ENCODE measurements around the gene TAF12. TPM values are rescaled to one million over a fixed set of nuclear protein-coding genes. Genes with fewer than 3 reads are reported as not detected.

TAF12 gene
- total and polyA plus RNA-seq, 10 of the 15 experiments (the other 5 are each of a cell fraction or from before 2014, with no cell fraction given), result 18.3 to 43.3 (median 28.6) TPM

- TF ChIP-seq, protein P1, sequence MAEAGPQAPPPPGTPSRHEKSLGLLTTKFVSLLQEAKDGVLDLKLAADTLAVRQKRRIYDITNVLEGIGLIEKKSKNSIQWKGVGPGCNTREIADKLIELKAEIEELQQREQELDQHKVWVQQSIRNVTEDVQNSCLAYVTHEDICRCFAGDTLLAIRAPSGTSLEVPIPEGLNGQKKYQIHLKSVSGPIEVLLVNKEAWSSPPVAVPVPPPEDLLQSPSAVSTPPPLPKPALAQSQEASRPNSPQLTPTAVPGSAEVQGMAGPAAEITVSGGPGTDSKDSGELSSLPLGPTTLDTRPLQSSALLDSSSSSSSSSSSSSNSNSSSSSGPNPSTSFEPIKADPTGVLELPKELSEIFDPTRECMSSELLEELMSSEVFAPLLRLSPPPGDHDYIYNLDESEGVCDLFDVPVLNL (IDR thresholded peaks at IDR 0.05; ENCODE audit: low read depth, low read length), result no peak
- TF ChIP-seq ZNF217 (IDR thresholded peaks at IDR 0.05), result 0 out of 2 replicates have a peak, but pooled peaks have one; percentile 38
- TF ChIP-seq, protein P2, sequence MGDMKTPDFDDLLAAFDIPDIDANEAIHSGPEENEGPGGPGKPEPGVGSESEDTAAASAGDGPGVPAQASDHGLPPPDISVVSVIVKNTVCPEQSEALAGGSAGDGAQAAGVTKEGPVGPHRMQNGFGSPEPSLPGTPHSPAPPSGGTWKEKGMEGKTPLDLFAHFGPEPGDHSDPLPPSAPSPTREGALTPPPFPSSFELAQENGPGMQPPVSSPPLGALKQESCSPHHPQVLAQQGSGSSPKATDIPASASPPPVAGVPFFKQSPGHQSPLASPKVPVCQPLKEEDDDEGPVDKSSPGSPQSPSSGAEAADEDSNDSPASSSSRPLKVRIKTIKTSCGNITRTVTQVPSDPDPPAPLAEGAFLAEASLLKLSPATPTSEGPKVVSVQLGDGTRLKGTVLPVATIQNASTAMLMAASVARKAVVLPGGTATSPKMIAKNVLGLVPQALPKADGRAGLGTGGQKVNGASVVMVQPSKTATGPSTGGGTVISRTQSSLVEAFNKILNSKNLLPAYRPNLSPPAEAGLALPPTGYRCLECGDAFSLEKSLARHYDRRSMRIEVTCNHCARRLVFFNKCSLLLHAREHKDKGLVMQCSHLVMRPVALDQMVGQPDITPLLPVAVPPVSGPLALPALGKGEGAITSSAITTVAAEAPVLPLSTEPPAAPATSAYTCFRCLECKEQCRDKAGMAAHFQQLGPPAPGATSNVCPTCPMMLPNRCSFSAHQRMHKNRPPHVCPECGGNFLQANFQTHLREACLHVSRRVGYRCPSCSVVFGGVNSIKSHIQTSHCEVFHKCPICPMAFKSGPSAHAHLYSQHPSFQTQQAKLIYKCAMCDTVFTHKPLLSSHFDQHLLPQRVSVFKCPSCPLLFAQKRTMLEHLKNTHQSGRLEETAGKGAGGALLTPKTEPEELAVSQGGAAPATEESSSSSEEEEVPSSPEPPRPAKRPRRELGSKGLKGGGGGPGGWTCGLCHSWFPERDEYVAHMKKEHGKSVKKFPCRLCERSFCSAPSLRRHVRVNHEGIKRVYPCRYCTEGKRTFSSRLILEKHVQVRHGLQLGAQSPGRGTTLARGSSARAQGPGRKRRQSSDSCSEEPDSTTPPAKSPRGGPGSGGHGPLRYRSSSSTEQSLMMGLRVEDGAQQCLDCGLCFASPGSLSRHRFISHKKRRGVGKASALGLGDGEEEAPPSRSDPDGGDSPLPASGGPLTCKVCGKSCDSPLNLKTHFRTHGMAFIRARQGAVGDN (IDR thresholded peaks at IDR 0.05), result peak; percentile 72
- TF ChIP-seq E4F1 (IDR thresholded peaks at IDR 0.05; ENCODE audit: borderline replicate concordance, partially characterized antibody), result peak; percentile 93
- TF ChIP-seq POU2F2 (IDR thresholded peaks at IDR 0.05; ENCODE audit: borderline replicate concordance, low read depth, low read length), result peak; percentile 99
- peak; percentile 79 for TF ChIP-seq POLR2AphosphoS2 (IDR thresholded peaks at IDR 0.05; ENCODE audit: low read depth, low read length)
- TF ChIP-seq USF2 (IDR thresholded peaks at IDR 0.05; ENCODE audit: borderline replicate concordance, low read depth, low read length), result peak; percentile 66; the same call in 1 of the 2 replicates
- peak; percentile 98 for TF ChIP-seq MAX (IDR thresholded peaks at IDR 0.05; ENCODE audit: low read depth, low read length)
- TF ChIP-seq, protein P3, sequence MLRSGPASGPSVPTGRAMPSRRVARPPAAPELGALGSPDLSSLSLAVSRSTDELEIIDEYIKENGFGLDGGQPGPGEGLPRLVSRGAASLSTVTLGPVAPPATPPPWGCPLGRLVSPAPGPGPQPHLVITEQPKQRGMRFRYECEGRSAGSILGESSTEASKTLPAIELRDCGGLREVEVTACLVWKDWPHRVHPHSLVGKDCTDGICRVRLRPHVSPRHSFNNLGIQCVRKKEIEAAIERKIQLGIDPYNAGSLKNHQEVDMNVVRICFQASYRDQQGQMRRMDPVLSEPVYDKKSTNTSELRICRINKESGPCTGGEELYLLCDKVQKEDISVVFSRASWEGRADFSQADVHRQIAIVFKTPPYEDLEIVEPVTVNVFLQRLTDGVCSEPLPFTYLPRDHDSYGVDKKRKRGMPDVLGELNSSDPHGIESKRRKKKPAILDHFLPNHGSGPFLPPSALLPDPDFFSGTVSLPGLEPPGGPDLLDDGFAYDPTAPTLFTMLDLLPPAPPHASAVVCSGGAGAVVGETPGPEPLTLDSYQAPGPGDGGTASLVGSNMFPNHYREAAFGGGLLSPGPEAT (IDR thresholded peaks at IDR 0.05; ENCODE audit: low read depth), result peak; percentile 55
- TF ChIP-seq ZNF384 (IDR thresholded peaks at IDR 0.05; ENCODE audit: borderline replicate concordance, low read depth, low read length), result no peak
- TF ChIP-seq MTA3 (IDR thresholded peaks at IDR 0.05; ENCODE audit: borderline replicate concordance, low read length), result 0 out of 2 replicates have a peak, but pooled peaks have one; percentile 19
- TF ChIP-seq TCF12 (IDR thresholded peaks at IDR 0.05; ENCODE audit: low read depth, low read length), result no peak
- TF ChIP-seq BRCA1 (IDR thresholded peaks at IDR 0.05; ENCODE audit: low read depth, low read length), result no peak
- no peak for TF ChIP-seq NR2F1 (conservative IDR thresholded peaks at IDR 0.05)
- peak; percentile 75; the same call in 1 of the 2 replicates for TF ChIP-seq CBFB (IDR thresholded peaks at IDR 0.05; ENCODE audit: low read depth)
- TF ChIP-seq, protein P4, sequence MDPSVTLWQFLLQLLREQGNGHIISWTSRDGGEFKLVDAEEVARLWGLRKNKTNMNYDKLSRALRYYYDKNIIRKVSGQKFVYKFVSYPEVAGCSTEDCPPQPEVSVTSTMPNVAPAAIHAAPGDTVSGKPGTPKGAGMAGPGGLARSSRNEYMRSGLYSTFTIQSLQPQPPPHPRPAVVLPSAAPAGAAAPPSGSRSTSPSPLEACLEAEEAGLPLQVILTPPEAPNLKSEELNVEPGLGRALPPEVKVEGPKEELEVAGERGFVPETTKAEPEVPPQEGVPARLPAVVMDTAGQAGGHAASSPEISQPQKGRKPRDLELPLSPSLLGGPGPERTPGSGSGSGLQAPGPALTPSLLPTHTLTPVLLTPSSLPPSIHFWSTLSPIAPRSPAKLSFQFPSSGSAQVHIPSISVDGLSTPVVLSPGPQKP (IDR thresholded peaks at IDR 0.05; ENCODE audit: low read depth, low read length), result peak; percentile 91
These were observed at the start of gene TAF12 (continued) for GRCh38 chr1:28642847-28643635.

Data from GM12878 (cell line).